HG03558 (cell line): ENCODE measurements around the gene MKKS.

Experiments
- ATAC-seq: cut with Tn5 transposase; IDR thresholded peaks from one replicate; pipeline ENCODE4 v1.9.1; 2021; ENCODE audit warnings: moderate number of reproducible peaks; ENCODE audit not compliant: unreplicated experiment; ENCODE audit errors: extremely low read depth

MKKS gene

GRCh38 chr20:10433623-10434466 is at the start of gene MKKS:
TSS of gene MKKS (minus strand) at chr20:10434222. CDS start at chr20:10413514, 20,708 bp downstream.
- peak; percentile 26 for ATAC-seq

- no peak for ATAC-seq
Observed at GRCh38 chr20:10483691-10484090, 49.7 kb upstream of the MKKS start.

GRCh38 chr20:10481676-10482075 is 47.7 kb upstream of the MKKS start:
- ATAC-seq = no peak

GRCh38 chr20:10478930-10479329 is 44.9 kb upstream of the MKKS start:
- ATAC-seq = no peak

GRCh38 chr20:10478205-10478604 is 44.2 kb upstream of the MKKS start:
- peak; percentile 73 for ATAC-seq

- peak; percentile 63 for ATAC-seq
Observed at GRCh38 chr20:10476319-10476724, 42.3 kb upstream of the MKKS start.

- ATAC-seq = no peak
Observed at GRCh38 chr20:10475225-10475624, 41.2 kb upstream of the MKKS start.

GRCh38 chr20:10474606-10475184 is 40.7 kb upstream of the MKKS start:
- ATAC-seq = no peak

- no peak for ATAC-seq
Observed at GRCh38 chr20:10472871-10473270, 38.8 kb upstream of the MKKS start.

- ATAC-seq = no peak
Observed at GRCh38 chr20:10470276-10470675, 36.3 kb upstream of the MKKS start.

- ATAC-seq = no peak
Observed at GRCh38 chr20:10469599-10469998, 35.6 kb upstream of the MKKS start.

GRCh38 chr20:10469056-10469455 is 35.0 kb upstream of the MKKS start:
- ATAC-seq = no peak

- ATAC-seq = no peak
Observed at GRCh38 chr20:10468340-10468845, 34.4 kb upstream of the MKKS start.

GRCh38 chr20:10467681-10468339 is 33.8 kb upstream of the MKKS start:
- no peak for ATAC-seq

- ATAC-seq = no peak
Observed at GRCh38 chr20:10466855-10467254, 32.8 kb upstream of the MKKS start.

- no peak for ATAC-seq
Observed at GRCh38 chr20:10466325-10466724, 32.3 kb upstream of the MKKS start.

GRCh38 chr20:10465135-10465534 is 31.1 kb upstream of the MKKS start:
- no peak for ATAC-seq

- no peak for ATAC-seq
Observed at GRCh38 chr20:10463622-10464021, 29.6 kb upstream of the MKKS start.

GRCh38 chr20:10462516-10462915 is 28.5 kb upstream of the MKKS start:
- ATAC-seq = no peak

GRCh38 chr20:10461495-10461894 is 27.5 kb upstream of the MKKS start:
- no peak for ATAC-seq

GRCh38 chr20:10454151-10454750 is 20.2 kb upstream of the MKKS start:
- ATAC-seq = no peak
